ENCODE measurements around the gene STAB2.

DNA sequence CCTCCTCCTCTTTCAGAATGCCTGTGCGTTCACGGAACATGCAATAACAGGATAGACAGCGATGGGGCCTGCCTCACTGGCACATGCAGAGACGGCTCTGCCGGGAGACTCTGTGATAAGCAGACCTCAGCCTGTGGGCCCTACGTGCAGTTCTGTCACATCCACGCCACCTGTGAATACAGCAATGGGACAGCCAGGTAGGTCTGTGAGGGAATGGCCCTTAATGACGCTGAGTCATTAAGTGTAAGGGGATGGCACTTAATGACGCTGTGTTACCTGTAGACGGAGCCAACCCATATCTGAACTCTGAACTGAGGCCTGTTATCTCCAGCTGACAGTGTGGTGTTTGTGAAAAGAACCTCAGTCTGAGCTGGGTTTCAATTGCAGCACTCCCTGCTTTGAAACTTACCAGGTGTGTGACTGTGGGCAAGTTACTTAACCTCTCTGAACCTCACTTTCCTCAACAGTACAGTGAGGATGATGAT is 86.9 kb downstream of the STAB2 start:
- TF ChIP-seq, protein P1, sequence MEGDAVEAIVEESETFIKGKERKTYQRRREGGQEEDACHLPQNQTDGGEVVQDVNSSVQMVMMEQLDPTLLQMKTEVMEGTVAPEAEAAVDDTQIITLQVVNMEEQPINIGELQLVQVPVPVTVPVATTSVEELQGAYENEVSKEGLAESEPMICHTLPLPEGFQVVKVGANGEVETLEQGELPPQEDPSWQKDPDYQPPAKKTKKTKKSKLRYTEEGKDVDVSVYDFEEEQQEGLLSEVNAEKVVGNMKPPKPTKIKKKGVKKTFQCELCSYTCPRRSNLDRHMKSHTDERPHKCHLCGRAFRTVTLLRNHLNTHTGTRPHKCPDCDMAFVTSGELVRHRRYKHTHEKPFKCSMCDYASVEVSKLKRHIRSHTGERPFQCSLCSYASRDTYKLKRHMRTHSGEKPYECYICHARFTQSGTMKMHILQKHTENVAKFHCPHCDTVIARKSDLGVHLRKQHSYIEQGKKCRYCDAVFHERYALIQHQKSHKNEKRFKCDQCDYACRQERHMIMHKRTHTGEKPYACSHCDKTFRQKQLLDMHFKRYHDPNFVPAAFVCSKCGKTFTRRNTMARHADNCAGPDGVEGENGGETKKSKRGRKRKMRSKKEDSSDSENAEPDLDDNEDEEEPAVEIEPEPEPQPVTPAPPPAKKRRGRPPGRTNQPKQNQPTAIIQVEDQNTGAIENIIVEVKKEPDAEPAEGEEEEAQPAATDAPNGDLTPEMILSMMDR (IDR thresholded peaks at IDR 0.05), result no peak
- no peak for TF ChIP-seq POLR2A (IDR thresholded peaks at IDR 0.05)

Measured in esophagus squamous epithelium (tissue), 4 donors.